ENCODE measurements around the gene SLC1A7.

Gene SLC1A7

GRCh38 chr1:53091841-53092645, 50.4 kb downstream of the SLC1A7 start:
- no peak for DNase-seq (ENCODE audit: low read depth in 2 of 2)

GRCh38 chr1:53090227-53091147, 52.0 kb downstream of the SLC1A7 start:
- no peak for DNase-seq (ENCODE audit: low read depth in 2 of 2)

GRCh38 chr1:53089478-53090226, 52.8 kb downstream of the SLC1A7 start:
- DNase-seq (ENCODE audit: low read depth in 2 of 2): no peak

- DNase-seq (ENCODE audit: low read depth in 2 of 2): no peak
Observed at GRCh38 chr1:53088616-53089300, 53.7 kb downstream of the SLC1A7 start.

GRCh38 chr1:53087332-53088285, 54.8 kb downstream of the SLC1A7 start:
- DNase-seq (ENCODE audit: low read depth in 2 of 2): no peak

GRCh38 chr1:53086491-53087070, 55.9 kb downstream of the SLC1A7 start:
- DNase-seq (ENCODE audit: low read depth in 2 of 2): no peak

- DNase-seq (ENCODE audit: low read depth in 2 of 2): no peak
Observed at GRCh38 chr1:53085405-53085804, 57.0 kb downstream of the SLC1A7 start.

GRCh38 chr1:53084589-53084971, 57.9 kb downstream of the SLC1A7 start:
- DNase-seq (ENCODE audit: low read depth in 2 of 2): no peak

- no peak for DNase-seq (ENCODE audit: low read depth in 2 of 2)
Observed at GRCh38 chr1:53083636-53084588, 58.5 kb downstream of the SLC1A7 start.

- no peak for DNase-seq (ENCODE audit: low read depth in 2 of 2)
Observed at GRCh38 chr1:53082826-53083455, 59.5 kb downstream of the SLC1A7 start.

GRCh38 chr1:53081384-53082066, 60.9 kb downstream of the SLC1A7 start:
- DNase-seq (ENCODE audit: low read depth in 2 of 2): no peak

- no peak for DNase-seq (ENCODE audit: low read depth in 2 of 2)
Observed at GRCh38 chr1:53080769-53081168, 61.7 kb downstream of the SLC1A7 start.

- no peak for DNase-seq (ENCODE audit: low read depth in 2 of 2)
Observed at GRCh38 chr1:53080041-53080440, 62.4 kb downstream of the SLC1A7 start.

GRCh38 chr1:53079251-53079650, 63.2 kb downstream of the SLC1A7 start:
- no peak for DNase-seq (ENCODE audit: low read depth in 2 of 2)

- no peak for DNase-seq (ENCODE audit: low read depth in 2 of 2)
Observed at GRCh38 chr1:53078333-53079101, 63.9 kb downstream of the SLC1A7 start.

GRCh38 chr1:53077599-53077965, 64.9 kb downstream of the SLC1A7 start:
- no peak for DNase-seq (ENCODE audit: low read depth in 2 of 2)

Data from stimulated activated CD4-positive, alpha-beta T cell treated with anti-CD3 and anti-CD28 coated beads, Interleukin-12 subunit alpha, Interleukin-12 subunit beta, amount 100 ng/mL, for 24 hours (primary cell).